ENCODE results near the gene MYL12A. TPM values are rescaled to one million over a fixed set of nuclear protein-coding genes. Genes with fewer than 3 reads are reported as not detected.

The MYL12A gene
- total and polyA plus RNA-seq, 2 of the 13 experiments (the other 11 are each of a cell fraction or from before 2014, with no cell fraction given), result 261 to 277 TPM

DNA sequence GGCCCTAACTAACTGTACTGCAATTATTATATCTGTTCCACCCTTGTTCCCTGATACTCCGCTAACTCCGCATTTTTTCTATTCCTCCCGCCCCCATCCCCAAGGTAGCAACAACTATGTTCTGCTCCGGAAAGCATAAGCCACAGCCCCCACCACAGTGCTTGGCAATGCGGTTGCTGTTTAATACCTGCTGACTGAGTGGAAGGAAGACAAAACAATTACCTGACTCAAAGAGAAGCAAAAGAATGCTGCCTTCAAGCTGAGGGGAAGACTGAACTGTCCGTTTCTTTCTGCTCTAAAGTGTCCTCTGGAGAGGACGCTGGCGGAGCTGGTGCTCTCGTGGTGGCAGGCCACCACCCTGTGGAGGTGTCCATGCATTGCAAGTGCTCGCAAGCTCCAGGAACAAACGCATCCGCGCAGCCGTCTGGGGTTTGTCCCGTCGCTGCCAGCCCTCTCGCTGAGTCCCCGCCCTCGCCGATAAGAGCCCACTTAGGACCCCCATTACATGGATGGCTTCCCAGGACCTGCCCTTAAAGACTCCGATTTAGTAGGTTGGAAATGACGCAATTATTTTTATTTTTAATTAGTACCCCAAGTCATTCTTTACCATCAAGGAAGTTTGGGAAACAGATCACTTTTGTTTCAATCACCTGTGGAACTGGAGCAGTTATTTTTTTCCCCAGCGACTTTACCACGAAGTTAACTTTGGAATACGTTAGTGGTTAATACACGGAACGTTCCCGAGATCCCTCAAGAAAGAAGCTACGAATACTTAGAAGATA is 1.6 kb upstream of the MYL12A start:
- Histone ChIP-seq H3K79me2 (ENCODE audit: insufficient read depth, low read length) (peaks cover 55% of the 10 kb centered on the region), H3K9ac (ENCODE audit: insufficient read depth, low read depth, low read length) (peak overlapping the region; percentile 94), H3K4me3 (replicated peaks in 1 of 3; ENCODE audit: insufficient read depth in 1 of 3, low read depth in 2 of 3, low read length in 3 of 3) (peak overlapping the region; percentile 66 to 93 (median 92)), H3K4me1 (ENCODE audit: insufficient read depth, low read length) (peaks cover 45% of the 10 kb centered on the region), H3K4me2 (ENCODE audit: low read depth, low read length) (peak overlapping the region; percentile 96), H4K20me1 (ENCODE audit: insufficient read depth, low read length) (peaks cover 10% of the 10 kb centered on the region; the same call in 1 of the 2 replicates), H3K27me3 (ENCODE audit: control insufficient read depth in 1 of 2, insufficient read depth in 2 of 2, low read length in 2 of 2) (no peaks in the 10 kb centered on the region; a peak in 2 of 5 replicates), H2AFZ (ENCODE audit: low read length) (no peak overlapping the region), H3K36me3 (replicated peaks in 1 of 2; ENCODE audit: control insufficient read depth in 1 of 2, insufficient read depth in 2 of 2, low read length in 2 of 2) (no peaks in the 10 kb centered on the region; a peak in 1 of 5 replicates), H3K9me3 (ENCODE audit: low read length) (peaks cover 11% of the 10 kb centered on the region), H3K27ac (ENCODE audit: extremely low read length, insufficient read depth, low read length) (peak overlapping the region; percentile 93)
- ChIA-PET POLR2A (interaction anchor here (0.6 to 5.4 kb wide), 28 partner anchors 10 to 419 kb away, joined by 3 to 54 read pairs (median 7); partner anchors contain the start of genes LPIN2, MYL12B and MYOM1), CTCF (ENCODE audit: low intra/inter-chr PET ratio, low total read pairs) (interaction anchor here (1.2 to 2.5 kb wide), 4 partner anchors 59 to 314 kb away, joined by 5 to 16 read pairs (median 11); no protein-coding TSS in a partner anchor)
- intact Hi-C loops (cut with micrococcal nuclease; ENCODE audit: unreplicated experiment), result loop anchor here (1.0 to 5.0 kb wide), 7 partner anchors 17 to 313 kb away; partner anchors contain the start of genes LPIN2 and MYL12B
- BruUV-seq (replicated peaks), result no TSS peak
- peak; percentile 80 for ATAC-seq
- DNase-seq (ENCODE audit: low spot score), result peak; percentile 81
- 2% methylated on average over 27 of the region's 29 CpGs for WGBS (ENCODE audit: low lambda C conversion rate)
- in situ Hi-C loops (cut with HindIII; ENCODE audit: extremely low pct_ligation_motif_present, low pct_unique_long_range_greater_than_20kb), result loop anchor here (5.0 kb wide), 2 partner anchors 94 to 314 kb away; no protein-coding TSS in a partner anchor
- FAIRE-seq, result peak; percentile 95
- TF ChIP-seq TCF7 (IDR thresholded peaks at IDR 0.05; ENCODE audit: low read depth) (no peak), EZH2 (conservative IDR thresholded peaks at IDR 0.05; ENCODE audit: low read depth, low read length) (no peak), PCBP1 (IDR thresholded peaks at IDR 0.05; ENCODE audit: borderline replicate concordance, low read depth, low read length) (no peak), ZNF660 (CRISPR knock-in tag; IDR thresholded peaks at IDR 0.05; ENCODE audit: borderline replicate concordance, low read depth) (no peak), PTBP1 (IDR thresholded peaks at IDR 0.05; ENCODE audit: low read depth, low read length, poor library complexity, severe bottlenecking) (no peak), EED (CRISPR knock-in tag; IDR thresholded peaks at IDR 0.05) (no peak), ZHX2 (IDR thresholded peaks at IDR 0.05; ENCODE audit: low read depth) (no peak), ZHX2 (CRISPR knock-in tag; IDR thresholded peaks at IDR 0.05; ENCODE audit: borderline replicate concordance) (no peak), REL (CRISPR knock-in tag; conservative IDR thresholded peaks at IDR 0.05) (0 out of 2 replicates have a peak, but pooled peaks have one; percentile 64), TCF12 (IDR thresholded peaks at IDR 0.05) (no peak), TCF12 (CRISPR knock-in tag; IDR thresholded peaks at IDR 0.05) (no peak), ZNF337 (CRISPR knock-in tag; IDR thresholded peaks at IDR 0.05; ENCODE audit: borderline replicate concordance, low read depth) (0 out of 2 replicates have a peak, but pooled peaks have one; percentile 21), NCOA2 (CRISPR knock-in tag; IDR thresholded peaks at IDR 0.05) (0 out of 2 replicates have a peak, but pooled peaks have one; percentile 21), MIER3 (CRISPR knock-in tag; IDR thresholded peaks at IDR 0.05; ENCODE audit: borderline replicate concordance) (peak; percentile 66; the same call in 1 of the 2 replicates), MYC (CRISPR knock-in tag; IDR thresholded peaks at IDR 0.05; ENCODE audit: borderline replicate concordance) (peak; percentile 64; the same call in 1 of the 2 replicates), ATAD3A (CRISPR knock-in tag; IDR thresholded peaks at IDR 0.05) (no peak)
